ENCODE measurements around the gene C3orf62. TPM values are rescaled to one million over a fixed set of nuclear protein-coding genes. Genes with fewer than 3 reads are reported as not detected.
A peak's percentile ranks its signal among the peaks of the same experiment; 100 is the strongest.

Gene C3orf62
- total and polyA plus RNA-seq, 9 of the 15 experiments (the other 6 are each of a cell fraction or from before 2014, with no cell fraction given), result 1.3 to 5.7 (median 3.4) TPM

GRCh38 chr3:49244581-49245205 lies 32.3 kb downstream of the C3orf62 start:
- Histone ChIP-seq H3K4me1 (replicated peaks in 1 of 2; ENCODE audit: control insufficient read depth in 2 of 2, insufficient read depth in 2 of 2, low read length in 2 of 2) (peaks cover 3 to 12% of the 10 kb centered on the region in 2 experiments; a peak in 4 of 5 replicates), H3K27ac (ENCODE audit: extremely low read depth, low read depth, low read length) (no peak overlapping the region), H3K36me3 (ENCODE audit: control insufficient read depth, insufficient read depth, low read length) (no peaks in the 10 kb centered on the region), H3K9ac (ENCODE audit: insufficient read depth in 1 of 2, low read depth in 2 of 2, low read length in 2 of 2) (no peak overlapping the region), H3K9me3 (replicated peaks; ENCODE audit: control insufficient read depth, insufficient read depth, low read depth, low read length) (no peaks in the 10 kb centered on the region), H3K4me2 (ENCODE audit: insufficient read depth, low read length) (peak overlapping the region; percentile 38; the same call in 1 of the 2 replicates), H4K20me1 (replicated peaks; ENCODE audit: control insufficient read depth, insufficient read depth, low read length) (no peaks in the 10 kb centered on the region), H3K27me3 (ENCODE audit: control insufficient read depth in 2 of 2, insufficient read depth in 2 of 2, low read length in 2 of 2) (no peaks in the 10 kb centered on the region), H3K9me1 (ENCODE audit: control insufficient read depth, insufficient read depth, low read length) (no peaks in the 10 kb centered on the region), H3K79me2 (ENCODE audit: control insufficient read depth, insufficient read depth, low read length) (no peaks in the 10 kb centered on the region), H3K4me3 (no peak overlapping the region), H2AFZ (ENCODE audit: low read depth, low read length) (peak overlapping the region; percentile 5; the same call in 1 of the 2 replicates)
- CTCF ChIA-PET (ENCODE audit: low intra/inter-chr PET ratio), result no interaction called here
- in situ Hi-C loops (cut with MboI), result loop anchor here (25.0 kb wide), 1 partner anchor 1407 kb away; no protein-coding TSS in a partner anchor
- POLR2A ChIA-PET, result interaction anchor here (0.7 kb wide), 1 partner anchor 56 kb away, joined by 3 read pairs; no protein-coding TSS in a partner anchor
- intact Hi-C loops (cut with micrococcal nuclease), result no loop called here
- DNase-seq (ENCODE audit: extremely low read depth in 1 of 4, low spot score in 3 of 4) (peak in 2 of 4 experiments; percentile 13 to 25), FAIRE-seq (peak; percentile 49), ATAC-seq (peak; percentile 80)
- 14% methylated on average over 1 of the region's 1 CpG for WGBS (ENCODE audit: insufficient coverage, low coverage, missing lambda C conversion rate)
- BruUV-seq (replicated peaks), result no TSS peak
- TF ChIP-seq ZNF398 (CRISPR knock-in tag; IDR thresholded peaks at IDR 0.05) (no peak), KDM2B (CRISPR knock-in tag; IDR thresholded peaks at IDR 0.05) (no peak), U2AF2 (optimal IDR thresholded peaks at IDR 0.05; ENCODE audit: low read depth, low read length) (no peak), MXD1 (CRISPR knock-in tag; IDR thresholded peaks at IDR 0.05; ENCODE audit: borderline replicate concordance, poor library complexity, severe bottlenecking) (no peak), ARID2 (IDR thresholded peaks at IDR 0.05) (no peak), ZNF316 (IDR thresholded peaks at IDR 0.05) (peak; percentile 65), HCFC1 (IDR thresholded peaks at IDR 0.05; ENCODE audit: low read depth, low read length) (no peak), E2F6 (IDR thresholded peaks at IDR 0.05; ENCODE audit: borderline replicate concordance in 1 of 2, extremely low read depth in 1 of 2, insufficient read depth in 1 of 2, insufficient read length in 1 of 2, low read depth in 1 of 2, low read length in 1 of 2, poor library complexity in 1 of 2, severe bottlenecking in 1 of 2) (no peak), MTF1 (CRISPR knock-in tag; IDR thresholded peaks at IDR 0.05; ENCODE audit: borderline replicate concordance) (no peak), TCF7 (IDR thresholded peaks at IDR 0.05; ENCODE audit: borderline replicate concordance) (no peak), NFE2 (IDR thresholded peaks at IDR 0.05; ENCODE audit: low read depth) (peak; percentile 69), L3MBTL2 (IDR thresholded peaks at IDR 0.05) (0 out of 2 replicates have a peak, but pooled peaks have one; percentile 10), ERF (CRISPR knock-in tag; IDR thresholded peaks at IDR 0.05) (no peak), TFAM (CRISPR knock-in tag; conservative IDR thresholded peaks at IDR 0.05) (no peak), ZSCAN29 (IDR thresholded peaks at IDR 0.05) (no peak), ZNF274 (IDR thresholded peaks at IDR 0.05; ENCODE audit: borderline replicate concordance, low read depth, low read length) (no peak), SPI1 (IDR thresholded peaks at IDR 0.05; ENCODE audit: borderline replicate concordance, low read depth, low read length) (no peak), KAT8 (IDR thresholded peaks at IDR 0.05; ENCODE audit: low read depth) (no peak), MAFF (IDR thresholded peaks at IDR 0.05; ENCODE audit: low read length) (peak; percentile 20; the same call in 1 of the 2 replicates), HNRNPUL1 (IDR thresholded peaks at IDR 0.05; ENCODE audit: low read length) (no peak), ZBED1 (IDR thresholded peaks at IDR 0.05) (no peak), PHF8 (IDR thresholded peaks at IDR 0.05; ENCODE audit: borderline replicate concordance, low read length) (no peak)
